Measurements from ENCODE around the gene EVX1.

The EVX1 gene

DNA sequence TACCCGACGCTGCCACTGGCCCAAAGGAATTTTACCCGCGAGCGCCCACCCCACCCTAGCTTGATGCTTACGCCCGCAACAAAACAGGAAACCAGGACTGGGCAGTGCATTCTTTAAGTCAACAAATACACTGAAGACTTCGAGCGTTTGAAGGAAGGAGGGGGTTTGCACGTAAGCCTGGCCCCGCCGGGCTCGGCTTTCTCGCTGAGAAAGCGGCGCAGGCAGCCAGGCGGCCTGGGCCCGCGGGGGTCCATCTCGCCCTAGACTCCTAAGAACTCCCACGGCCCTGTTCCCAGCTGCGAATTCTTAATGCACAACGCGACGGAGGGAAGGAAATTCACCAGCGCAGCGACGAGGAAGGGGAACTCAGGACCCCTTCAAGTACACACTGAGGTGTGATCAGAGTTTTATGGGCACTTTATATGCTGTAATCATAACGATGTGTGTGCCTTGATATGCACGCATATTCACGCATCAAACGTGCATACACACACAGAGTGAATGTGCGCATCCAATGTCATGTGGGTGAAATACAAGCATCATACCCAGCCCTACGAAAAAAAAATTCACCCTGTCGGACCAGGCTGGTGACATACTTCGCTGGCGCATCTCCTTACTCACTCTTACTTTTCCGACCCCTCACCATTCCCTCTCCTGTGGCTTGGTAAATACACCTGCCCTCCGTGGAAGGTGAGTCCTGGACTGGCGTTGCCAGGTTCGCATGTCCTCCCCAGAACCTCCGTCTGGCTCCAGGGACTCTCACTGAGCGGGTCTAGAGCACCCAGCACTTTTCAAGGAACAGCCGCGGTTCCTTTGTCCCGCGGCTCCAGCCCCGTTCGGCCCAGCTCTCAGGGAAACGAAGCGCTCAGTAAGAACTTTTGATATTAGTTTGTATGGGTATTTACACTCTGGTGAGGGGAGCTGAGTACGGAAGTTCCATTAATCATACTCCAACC lies 37.0 kb upstream of the EVX1 start:
- no peak for DNase-seq (ENCODE audit: low read depth)

DNA sequence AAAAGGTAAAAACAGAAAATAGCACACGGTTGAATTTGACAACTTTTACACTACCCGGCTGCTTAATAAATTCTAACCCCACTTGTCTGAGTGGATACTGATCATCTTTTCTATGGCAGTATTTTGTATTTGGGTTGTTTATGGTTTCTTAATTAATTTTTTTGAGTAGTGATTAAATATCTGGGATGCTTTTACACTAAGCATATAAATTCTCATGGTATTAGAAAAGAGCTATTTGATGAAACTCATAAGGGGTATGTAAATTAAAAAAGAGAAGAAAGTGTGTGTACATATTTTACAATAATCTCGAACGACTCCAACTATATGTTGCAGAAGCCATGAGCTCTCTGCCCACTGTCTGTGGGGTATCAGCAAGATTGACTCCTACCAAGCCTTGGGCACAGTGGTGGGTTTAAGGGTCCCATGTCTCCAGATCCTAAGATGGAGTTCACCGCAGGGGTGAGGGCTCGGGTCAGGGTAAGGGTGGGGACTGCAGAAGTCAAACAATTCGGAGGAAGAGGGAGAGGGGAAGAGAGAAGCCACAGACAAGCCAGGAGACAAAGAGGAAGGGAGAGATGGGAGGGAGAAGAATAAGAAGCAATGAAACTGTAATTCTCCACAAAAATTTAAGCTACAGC lies 35.1 kb upstream of the EVX1 start:
- no peak for DNase-seq (ENCODE audit: low read depth)

DNA sequence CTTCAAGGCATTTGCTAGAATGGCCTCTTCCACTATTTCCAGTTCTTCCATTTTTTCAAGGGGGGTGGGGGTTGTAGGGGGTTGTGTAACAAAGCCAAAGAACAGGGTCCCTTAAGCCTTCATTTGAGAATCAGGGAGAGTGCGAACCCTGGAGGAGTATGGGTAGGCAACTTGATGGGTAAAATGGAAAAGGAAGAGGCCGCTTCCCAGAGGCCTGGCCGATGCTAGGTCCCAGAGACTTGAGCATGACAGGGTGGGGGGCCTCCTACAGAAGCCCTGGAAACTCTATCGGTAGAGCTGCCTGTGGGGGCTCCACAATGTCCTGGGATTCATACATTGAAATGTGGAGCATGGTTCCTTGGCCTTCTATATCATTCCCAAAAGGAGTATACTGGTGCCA lies 33.6 kb upstream of the EVX1 start:
- DNase-seq (ENCODE audit: low read depth), result no peak

DNA sequence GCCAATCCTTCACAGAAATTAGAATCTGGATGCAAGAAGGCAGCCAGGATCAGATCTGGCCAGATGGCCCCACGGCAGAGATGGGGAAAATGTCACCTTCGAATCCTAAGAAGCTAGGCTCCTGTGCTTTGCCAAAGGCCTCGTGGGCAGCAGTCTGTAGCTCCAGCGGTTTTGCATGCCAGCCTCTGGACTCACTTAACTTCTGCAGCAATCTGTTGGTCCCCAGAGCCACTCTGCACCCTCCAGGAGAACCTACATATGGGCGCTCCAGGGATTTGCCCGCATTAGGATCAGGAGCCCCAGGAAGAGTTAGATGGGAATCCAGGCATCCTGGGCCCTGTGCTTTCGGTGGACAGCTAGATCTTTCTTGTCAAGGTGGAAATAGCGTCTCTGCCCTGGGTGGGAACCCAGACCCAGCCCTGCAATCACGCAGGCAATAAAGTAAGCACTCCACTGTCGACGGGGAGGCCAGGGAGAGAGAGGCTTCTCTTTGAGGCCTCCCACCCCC lies 32.6 kb upstream of the EVX1 start:
- DNase-seq (ENCODE audit: low read depth), result no peak

DNA sequence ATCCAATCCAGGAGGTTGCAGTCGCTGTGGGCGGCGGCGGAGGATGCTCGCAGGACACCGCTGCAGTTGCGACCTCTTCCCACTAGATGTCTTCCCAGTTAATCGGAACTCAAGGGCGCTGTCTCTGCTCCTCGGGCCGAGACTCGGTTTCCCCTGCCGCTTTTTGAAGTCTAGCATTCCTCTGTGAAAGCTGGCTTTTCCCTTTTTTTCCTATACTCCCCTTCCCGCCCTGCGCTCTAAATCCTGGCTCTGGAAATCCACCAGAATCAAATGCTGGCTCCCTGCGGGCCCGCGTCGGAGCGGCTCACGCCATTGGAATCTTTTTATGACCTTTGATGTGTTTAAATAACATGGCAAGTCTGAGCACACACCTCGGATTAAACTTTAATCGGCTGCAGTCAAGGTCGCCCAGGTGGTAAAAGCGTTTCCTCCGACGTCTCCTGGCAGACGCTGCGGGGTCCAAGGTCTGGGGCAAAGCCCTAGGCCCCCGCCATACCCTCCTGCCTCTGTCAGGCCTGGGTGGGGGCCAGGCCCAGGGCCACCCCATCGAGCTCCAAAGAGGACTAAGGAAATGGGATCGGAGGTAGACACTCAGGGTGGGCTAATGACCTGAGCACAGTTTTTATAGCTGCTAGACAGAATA lies 32.0 kb upstream of the EVX1 start:
- no peak for DNase-seq (ENCODE audit: low read depth)

DNA sequence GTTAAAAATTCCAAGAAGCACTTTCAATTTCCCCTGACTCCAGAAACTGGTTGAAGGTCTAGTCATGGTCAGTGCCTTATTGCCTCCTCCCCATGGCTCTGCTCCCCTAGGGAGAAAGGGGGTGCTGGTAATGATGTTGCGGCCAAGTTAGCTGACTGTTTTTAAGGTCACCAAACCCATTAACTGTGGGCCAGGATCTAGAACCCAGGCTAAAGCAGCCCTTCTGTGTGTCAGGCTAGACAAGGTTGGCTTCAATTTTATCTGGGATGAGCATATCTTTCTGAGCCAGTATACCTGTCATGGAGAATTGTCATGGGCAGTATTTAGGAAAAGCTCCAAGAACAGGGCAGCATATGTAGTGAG lies 31.5 kb upstream of the EVX1 start:
- no peak for DNase-seq (ENCODE audit: low read depth)

DNA sequence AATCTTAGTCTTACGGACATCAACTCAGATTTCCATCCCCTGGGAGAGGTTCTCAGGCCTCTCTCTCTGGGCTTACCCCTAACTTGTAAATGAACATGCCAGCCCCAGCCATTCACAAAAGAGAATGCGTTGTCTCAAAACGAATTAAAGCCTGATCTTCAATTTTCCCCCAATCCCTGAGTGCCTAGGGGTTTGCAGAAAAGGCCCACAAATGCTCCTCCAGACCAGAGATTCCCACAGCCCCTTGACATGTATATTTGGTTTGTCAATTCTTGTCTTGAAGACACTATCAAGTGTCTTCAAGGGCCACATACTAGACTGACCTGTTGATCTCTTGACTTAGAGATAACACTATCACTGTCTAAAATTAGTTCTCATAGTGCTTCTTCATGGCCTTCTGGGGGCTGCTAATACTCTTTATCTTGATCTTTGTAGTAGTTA lies 30.8 kb upstream of the EVX1 start:
- DNase-seq (ENCODE audit: low read depth), result no peak

DNA sequence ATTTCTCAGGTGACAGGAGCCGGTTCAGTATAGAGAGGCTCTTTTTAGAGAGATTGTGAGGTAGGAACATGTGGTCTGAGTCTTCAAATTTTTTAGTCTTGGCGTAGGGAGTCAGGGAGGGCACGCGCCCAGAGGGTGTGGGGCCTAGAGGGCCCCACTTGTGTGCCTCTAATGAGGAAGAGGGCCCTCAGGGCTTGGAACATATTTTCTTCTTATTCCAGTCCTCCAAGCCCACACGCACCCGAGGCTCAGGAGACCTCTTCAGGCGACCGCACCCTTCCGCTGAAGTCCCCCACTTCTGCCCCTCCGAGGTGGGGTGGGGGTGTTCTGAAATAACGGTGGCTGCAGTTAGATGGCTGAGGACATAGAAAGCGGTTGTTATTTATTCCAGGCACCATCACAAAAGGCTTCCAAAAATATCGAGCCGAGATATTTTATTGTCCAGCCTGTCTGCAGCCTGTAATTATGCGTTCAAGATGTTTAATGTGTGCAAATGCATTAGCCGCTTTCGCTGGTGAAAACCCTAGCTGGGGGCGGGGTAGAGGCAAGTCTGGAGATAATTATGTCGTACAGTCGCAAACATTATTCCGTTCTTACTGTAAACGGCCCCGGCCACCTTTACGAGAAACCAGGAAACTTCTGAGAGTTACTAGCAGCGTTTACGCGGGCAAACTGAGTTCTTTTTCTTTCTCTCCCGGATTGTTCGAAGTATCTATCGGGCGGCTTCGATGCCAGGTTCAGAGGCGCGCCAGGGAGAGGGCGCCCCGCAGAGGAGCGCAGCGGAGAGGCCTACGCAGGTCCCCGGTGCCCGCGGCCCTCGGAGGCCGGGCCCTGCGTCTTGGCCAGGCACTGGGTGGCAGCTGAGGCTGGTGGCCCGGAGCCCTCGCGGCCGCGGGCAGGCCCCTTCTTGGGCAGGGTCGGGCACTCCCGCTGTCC lies 29.8 kb upstream of the EVX1 start:
- no peak for DNase-seq (ENCODE audit: low read depth)

DNA sequence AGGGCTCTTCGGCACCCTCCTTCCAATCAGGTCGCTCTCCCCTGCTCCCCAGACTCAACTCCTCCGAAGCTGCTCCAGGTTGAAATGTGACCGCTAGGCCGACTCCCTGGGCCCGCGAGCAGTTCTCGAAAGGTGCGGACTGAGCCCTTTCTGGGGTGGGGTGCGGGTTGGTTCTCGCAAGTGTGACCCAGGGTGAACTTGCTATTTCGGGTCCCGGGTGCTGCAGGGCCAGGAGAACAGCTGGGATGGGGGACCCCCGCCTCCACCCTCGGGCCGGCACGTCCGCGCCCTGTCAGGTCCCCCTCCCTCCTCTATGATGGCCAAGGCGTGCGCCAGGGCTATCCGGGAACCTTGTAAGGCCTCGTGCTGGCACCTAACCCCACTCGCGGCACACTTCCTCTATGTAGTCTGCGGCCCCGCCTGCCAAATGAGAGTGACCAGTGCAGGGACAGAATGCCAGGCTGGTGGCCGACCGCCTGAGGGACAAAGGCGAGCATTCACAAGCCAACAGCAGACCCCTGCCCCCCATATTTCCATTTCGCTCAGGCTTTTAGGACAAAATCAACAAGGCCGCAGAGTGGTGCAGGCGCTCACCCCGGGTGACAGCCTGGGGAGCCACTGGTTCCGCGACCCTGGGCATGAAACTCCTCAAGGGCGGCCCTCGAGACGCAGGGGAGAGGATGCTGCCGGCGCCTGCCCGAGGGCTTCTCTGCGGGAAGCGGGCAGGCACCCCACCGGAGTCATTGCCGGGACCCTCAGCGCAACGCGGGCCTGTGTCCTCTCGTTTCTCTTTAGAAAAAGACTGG lies 29.0 kb upstream of the EVX1 start:
- DNase-seq (ENCODE audit: low read depth), result no peak

DNA sequence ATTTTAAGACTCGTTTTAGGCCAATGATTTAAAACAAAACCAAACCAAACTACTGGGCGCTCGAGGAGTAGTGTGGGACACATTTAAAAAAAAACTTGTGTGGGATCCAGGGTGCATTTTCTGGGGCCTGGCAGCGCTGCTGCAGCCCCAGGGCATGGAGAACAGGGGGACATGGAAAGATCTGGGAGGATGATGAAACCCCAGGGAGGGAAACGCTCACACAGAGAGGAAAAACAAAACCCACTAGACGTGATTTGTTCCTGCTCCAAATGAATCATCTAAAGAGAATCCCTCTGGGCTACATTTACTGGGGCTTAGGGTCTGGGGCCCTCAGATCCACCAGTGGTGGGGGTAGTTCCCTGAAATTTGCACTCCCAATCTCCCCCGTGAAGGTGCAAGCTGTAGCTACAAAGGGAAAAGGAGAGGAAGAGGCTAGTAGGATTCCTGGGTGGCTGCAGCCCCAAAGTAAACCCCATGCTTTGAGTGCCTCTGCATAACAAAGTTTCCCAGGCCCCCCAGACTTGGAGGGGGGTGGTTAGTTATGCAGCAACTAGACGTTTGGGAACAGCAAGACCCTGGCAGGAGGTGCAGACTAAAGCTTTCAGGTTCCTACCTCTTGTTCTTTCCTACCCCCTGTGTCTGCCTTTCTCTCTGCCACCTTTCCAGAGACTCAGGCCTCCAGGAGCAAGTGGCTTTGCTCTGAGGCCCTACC lies 28.2 kb upstream of the EVX1 start:
- DNase-seq (ENCODE audit: low read depth), result no peak

DNA sequence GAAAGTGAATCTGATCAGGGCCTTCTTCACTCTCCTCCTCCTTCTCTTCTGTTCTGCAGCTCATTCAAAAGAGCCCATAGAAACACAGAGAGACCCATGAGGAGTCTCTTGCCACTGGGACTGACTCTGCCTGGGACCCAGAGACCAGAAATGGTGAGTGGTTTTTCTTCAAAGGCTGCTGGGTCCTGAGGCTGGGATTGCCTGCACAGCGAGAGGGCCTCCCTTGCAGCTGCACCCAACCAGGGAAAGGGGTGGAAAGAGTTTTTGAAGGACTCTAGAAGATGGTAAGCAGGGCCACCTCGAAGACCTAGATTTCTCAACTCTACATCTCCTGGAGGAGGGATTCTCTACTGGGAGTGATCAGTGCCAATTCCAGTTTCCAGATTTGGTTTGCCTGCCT lies 27.2 kb upstream of the EVX1 start:
- no peak for DNase-seq (ENCODE audit: low read depth)

DNA sequence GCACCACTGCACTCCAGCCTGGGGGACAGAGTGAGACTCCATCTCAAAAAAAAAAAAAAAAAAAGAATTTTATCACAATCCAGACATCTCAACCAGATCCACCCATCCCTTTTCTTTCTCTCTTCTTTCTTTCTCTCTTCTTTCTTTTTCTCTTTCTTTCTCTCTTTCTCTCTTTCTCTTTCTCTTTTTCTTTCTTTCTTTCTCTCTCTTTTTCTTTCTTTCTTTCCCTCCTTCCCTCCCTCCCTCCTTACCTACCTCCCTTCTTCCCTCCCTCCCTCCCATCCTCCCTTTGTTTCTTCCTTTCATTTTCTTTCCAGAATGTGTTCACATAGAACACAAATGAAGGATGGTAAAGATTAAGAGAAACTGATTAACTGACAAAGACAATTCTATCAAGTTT lies 24.7 kb upstream of the EVX1 start:
- no peak for DNase-seq (ENCODE audit: low read depth)

DNA sequence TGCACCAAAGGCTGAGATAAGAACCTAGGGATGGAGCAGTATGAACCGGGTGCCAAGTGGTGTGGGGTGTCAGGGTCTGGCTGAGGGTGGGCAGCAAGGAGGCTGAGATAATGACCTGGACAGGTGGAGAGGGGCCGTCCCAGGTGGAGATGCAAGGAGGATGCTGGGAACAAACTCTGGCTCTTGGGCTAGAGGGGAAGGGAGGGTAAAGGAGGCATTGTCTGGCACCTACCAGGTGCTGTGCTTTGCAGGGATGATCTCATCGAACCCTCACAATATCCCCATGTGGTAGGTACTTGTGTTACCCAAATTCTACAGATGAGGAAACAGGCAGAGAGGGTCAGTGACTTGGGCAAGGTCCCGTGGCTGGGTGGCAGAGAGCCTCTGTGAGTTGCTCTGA lies 22.8 kb upstream of the EVX1 start:
- no peak for DNase-seq (ENCODE audit: low read depth)

DNA sequence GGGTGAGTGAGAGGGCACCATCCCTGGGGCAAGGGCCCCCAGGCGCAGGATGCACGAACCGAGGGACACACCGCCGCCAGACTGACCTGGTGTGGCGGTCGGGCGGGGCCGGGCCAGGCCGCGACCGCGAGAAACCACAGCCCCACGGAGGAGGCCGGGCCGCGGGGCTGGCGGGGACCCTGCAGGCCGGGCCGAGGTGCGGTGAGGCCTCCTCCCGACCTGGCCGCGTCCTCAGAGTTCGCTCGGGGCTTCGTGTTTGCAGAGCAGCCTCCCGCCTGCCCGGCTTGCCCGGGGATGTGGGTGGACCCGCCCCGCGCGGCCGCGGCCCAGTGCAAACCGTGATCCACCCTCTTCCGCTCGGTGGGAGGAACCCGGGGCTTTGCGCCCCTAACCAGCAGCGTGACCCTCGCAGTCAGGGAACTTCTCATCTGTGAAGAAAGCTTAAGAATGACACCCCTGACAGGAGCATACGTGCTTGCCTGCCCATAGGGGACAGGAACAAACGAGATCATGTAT lies 22.1 kb upstream of the EVX1 start:
- no peak for DNase-seq (ENCODE audit: low read depth)

DNA sequence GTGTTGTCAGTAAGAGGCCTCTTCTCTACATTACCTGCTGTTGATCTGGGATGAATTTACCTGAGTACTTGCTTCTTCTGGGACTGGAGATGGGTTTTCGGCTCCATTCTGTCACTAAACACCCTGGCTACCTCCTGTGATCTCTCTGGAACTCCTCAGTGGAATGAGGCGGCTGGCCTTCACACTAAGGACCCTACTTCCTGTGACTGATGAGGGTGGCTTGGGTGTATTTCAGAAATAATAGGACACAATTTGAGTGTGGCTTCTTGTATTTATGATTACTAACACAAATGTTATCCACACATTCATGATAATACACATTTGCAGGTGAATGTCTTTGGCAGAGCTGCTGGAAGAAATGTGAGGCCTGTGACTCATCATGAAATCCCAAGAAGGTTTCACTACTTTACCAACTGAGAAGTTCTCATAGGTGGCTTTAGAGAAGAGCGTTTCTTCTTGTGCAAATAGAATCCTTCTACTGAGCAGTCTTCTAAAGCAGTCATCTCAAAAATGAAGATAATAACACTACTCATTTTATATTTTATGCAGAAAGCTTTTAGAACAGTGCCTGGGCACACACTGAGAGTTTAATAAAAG lies 21.3 kb upstream of the EVX1 start:
- no peak for DNase-seq (ENCODE audit: low read depth)

DNA sequence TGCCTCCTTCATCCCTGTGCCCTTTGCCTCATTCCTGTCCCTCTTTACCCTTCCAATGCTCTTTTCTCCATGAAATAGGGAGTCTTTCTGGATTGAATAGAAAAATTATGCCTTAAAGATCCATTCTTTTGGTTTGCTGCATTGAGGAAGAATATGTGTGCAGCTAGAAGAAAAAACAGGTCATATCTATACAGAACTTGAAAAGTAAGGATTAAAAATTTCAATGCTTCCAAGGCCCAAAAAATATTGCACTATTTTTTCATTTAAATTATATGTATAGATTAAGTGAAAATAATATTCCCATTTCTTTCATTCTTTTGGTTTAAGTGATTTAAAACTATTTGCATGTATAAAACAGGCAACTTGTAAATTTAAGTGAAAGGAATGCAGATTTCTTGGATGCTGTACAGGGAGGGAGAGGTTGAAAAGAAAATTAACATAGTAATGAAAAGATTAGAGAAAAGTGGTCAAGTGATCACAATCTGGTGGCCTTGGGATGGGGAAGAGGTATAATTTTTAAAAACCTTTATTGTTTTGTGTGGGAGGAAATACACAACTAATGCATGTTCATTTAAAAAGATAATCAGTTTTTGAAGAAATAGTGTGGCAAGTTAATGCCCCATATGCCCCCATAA lies 18.5 kb upstream of the EVX1 start:
- DNase-seq (ENCODE audit: low read depth), result no peak

DNA sequence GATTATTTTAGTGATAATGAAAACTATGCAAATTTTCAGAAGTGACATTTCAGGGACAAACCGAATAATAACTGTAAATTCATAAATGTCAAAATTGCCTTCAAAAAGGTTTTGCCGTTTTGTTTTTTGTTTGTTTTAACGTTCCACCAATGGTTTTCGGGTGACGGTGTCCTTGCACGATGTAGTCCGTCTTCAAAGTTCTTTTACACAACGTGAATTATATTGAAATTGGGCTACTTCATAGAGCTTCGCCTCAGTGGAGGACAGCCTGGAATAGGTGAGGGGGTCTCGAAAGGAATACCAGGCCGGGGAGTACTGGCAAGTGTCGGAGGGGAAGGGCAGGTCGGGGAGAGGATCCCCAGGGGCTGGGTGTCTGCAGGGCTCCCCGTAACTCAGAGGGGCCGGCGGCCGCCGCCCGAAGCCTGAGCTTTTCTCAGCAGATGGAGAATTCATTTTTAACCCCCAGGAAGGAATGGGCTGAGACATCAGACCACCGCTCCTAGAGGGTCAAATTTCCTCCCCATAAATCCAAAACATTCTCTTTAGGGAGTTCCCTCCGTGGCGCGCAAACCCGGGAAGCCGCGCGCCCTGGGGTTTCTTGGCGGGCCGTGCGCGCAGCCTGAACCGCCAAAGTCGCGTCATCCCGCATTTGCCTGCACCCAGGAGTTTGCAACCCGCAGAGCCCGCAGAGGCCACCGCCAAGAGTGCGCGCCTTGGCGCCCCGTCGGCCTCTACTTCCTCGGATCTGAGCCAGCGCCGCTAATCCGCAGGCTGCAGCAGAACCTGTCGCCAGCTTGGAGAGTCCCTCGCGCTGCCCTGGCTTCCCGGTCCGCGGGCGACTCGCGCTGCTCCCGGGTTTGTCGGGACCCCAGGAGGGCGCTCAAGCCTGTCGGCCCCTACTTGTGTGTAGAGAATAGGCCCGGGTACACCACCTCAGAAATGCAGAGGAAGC lies 17.3 kb upstream of the EVX1 start:
- DNase-seq (ENCODE audit: low read depth), result no peak

DNA sequence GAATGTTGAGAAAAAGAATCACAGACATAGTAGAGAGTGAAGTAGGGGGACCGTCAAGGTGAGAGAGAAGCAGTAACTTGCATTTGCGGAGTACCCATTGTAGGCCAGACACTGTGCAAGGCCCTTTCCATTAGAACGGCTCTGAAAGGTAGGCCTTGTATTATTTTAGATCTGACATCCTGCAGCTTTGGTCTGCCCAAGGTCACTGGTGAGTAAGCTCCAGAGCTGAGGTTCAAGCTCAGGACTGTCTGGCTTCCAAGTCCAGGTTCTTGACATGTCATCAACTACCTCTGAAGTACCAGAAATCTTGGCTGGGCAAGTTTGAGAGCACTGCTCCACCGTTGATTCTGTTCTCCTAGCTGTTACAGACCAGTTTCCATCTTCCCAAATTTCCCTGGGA lies 13.2 kb upstream of the EVX1 start:
- no peak for DNase-seq (ENCODE audit: low read depth)
